CD14-positive monocyte (primary cell): Measurements from ENCODE around the gene TTBK1. TPM values are rescaled to one million over a fixed set of nuclear protein-coding genes. Genes with fewer than 3 reads are reported as not detected.

Experiments
- DNase-seq, 3 donors: peaks; one replicate each; pipeline ENCODE4 v3.0.0-alpha.2; 2011 to 2022
- H2AFZ ChIP-seq: 2 replicates; pipeline ENCODE4 v1.6.0; 2012; ENCODE audit warnings: mild to moderate bottlenecking, low read depth, low read length, inconsistent platforms; ENCODE audit not compliant: insufficient read depth, poor library complexity, severe bottlenecking
- H3K27ac ChIP-seq, 2 donors: 1 replicate in 1 of 2; 2 replicates in 1 of 2; pipeline ENCODE4 v1.5.1; 2012 to 2013; ENCODE audit warnings: low read length in 2 of 2, control low read depth in 1 of 2, inconsistent platforms in 1 of 2, low read depth in 1 of 2, mild to moderate bottlenecking in 1 of 2
- H3K27me3 ChIP-seq, 2 donors: one replicate each; pipeline versions ENCODE4 v1.6.0 to v1.6.1; 2011 to 2013; ENCODE audit warnings: low read length in 2 of 2; ENCODE audit not compliant: control insufficient read depth in 2 of 2, insufficient read depth in 2 of 2
- H3K36me3 ChIP-seq, 2 donors: replicated peaks in 1 of 2; 1 replicate in 1 of 2; 2 replicates in 1 of 2; pipeline versions ENCODE4 v1.5.1 to v1.6.1; 2012 to 2013; ENCODE audit warnings: low read length in 2 of 2, control low read depth in 1 of 2, inconsistent platforms in 1 of 2, mild to moderate bottlenecking in 1 of 2; ENCODE audit not compliant: insufficient read depth in 2 of 2, control insufficient read depth in 1 of 2
- H3K4me1 ChIP-seq, 2 donors: 1 replicate in 1 of 2; 2 replicates in 1 of 2; pipeline versions ENCODE4 v1.5.1 to v1.6.1; 2012 to 2013; ENCODE audit warnings: low read length in 2 of 2, control low read depth in 1 of 2, inconsistent platforms in 1 of 2, mild to moderate bottlenecking in 1 of 2, moderate library complexity in 1 of 2; ENCODE audit not compliant: insufficient read depth in 2 of 2, control insufficient read depth in 1 of 2
- H3K4me2 ChIP-seq: replicated peaks from 2 replicates; pipeline ENCODE3; 2012; ENCODE audit warnings: low read length, moderate library complexity, mild to moderate bottlenecking; ENCODE audit not compliant: poor library complexity, severe bottlenecking; ENCODE audit errors: extremely low read depth
- H3K4me3 ChIP-seq, 3 experiments: fragments of 200-600 bp in 1 of 3; sonication (generic) in 1 of 3; replicated peaks in 1 of 3; 1 replicate in 2 of 3; 2 replicates in 1 of 3; pipeline ENCODE4 v1.5.1; 2011 to 2013; ENCODE audit warnings: low read length in 3 of 3, mild to moderate bottlenecking in 3 of 3, control low read depth in 2 of 3, low read depth in 2 of 3, inconsistent platforms in 1 of 3, moderate library complexity in 1 of 3
- H3K79me2 ChIP-seq: 2 replicates; pipeline ENCODE4 v1.6.0; 2012; ENCODE audit warnings: mild to moderate bottlenecking, control low read depth, inconsistent platforms, low read length, moderate library complexity; ENCODE audit not compliant: insufficient read depth
- H3K9ac ChIP-seq: 2 replicates; pipeline ENCODE4 v1.6.0; 2017; ENCODE audit warnings: low read length, mild to moderate bottlenecking; ENCODE audit not compliant: insufficient read depth, poor library complexity, severe bottlenecking
- H3K9me3 ChIP-seq, 2 donors: replicated peaks in 1 of 2; 1 replicate in 1 of 2; 2 replicates in 1 of 2; pipeline versions ENCODE4 v1.5.1 to v1.6.1; 2012 to 2013; ENCODE audit warnings: low read length in 2 of 2, control low read depth in 1 of 2; ENCODE audit not compliant: control insufficient read depth in 1 of 2, insufficient read depth in 1 of 2
- H4K20me1 ChIP-seq: 2 replicates; pipeline ENCODE4 v1.6.0; 2012; ENCODE audit warnings: mild to moderate bottlenecking, low read length, control low read depth, moderate library complexity; ENCODE audit not compliant: insufficient read depth
- H3K27ac Mint-ChIP-seq, 7 donors: one replicate each; pipeline ENCODE4 v1.8.0; 2020; ENCODE audit warnings: mild to moderate bottlenecking in 7 of 7, mixed read lengths in 7 of 7, moderate library complexity in 6 of 7, inconsistent platforms in 2 of 7
- H3K27me3 Mint-ChIP-seq, 3 donors: one replicate each; pipeline ENCODE4 v1.8.0; 2021 to 2022; ENCODE audit warnings: low read depth in 3 of 3, mild to moderate bottlenecking in 3 of 3, mixed read lengths in 3 of 3, moderate library complexity in 3 of 3, inconsistent platforms in 1 of 3
- H3K36me3 Mint-ChIP-seq, 2 donors: one replicate each; pipeline ENCODE4 v1.8.0; 2020; ENCODE audit warnings: mixed read lengths in 2 of 2, inconsistent platforms in 1 of 2, mild to moderate bottlenecking in 1 of 2
- H3K4me1 Mint-ChIP-seq: one replicate; pipeline ENCODE4 v1.8.0; 2020; ENCODE audit warnings: mild to moderate bottlenecking, mixed read lengths
- H3K4me3 Mint-ChIP-seq, 2 donors: one replicate each; pipeline ENCODE4 v1.8.0; 2020; ENCODE audit warnings: mild to moderate bottlenecking in 2 of 2, mixed read lengths in 2 of 2, moderate library complexity in 1 of 2
- H3K9me3 Mint-ChIP-seq, 7 donors: one replicate each; pipeline ENCODE4 v1.8.0; 2020 to 2022; ENCODE audit warnings: mixed read lengths in 7 of 7, mild to moderate bottlenecking in 6 of 7, moderate library complexity in 6 of 7, inconsistent platforms in 2 of 7
- CTCF ChIP-seq: fragments of 200-600 bp; IDR thresholded peaks from one replicate; pipeline ENCODE4 v1.8.0; 2022; ENCODE audit warnings: antibody characterized with exemption, mild to moderate bottlenecking
- WGBS: methylation state at CpG from one replicate; pipeline ENCODE4 v1.1.5; 2013; ENCODE audit warnings: missing lambda C conversion rate; ENCODE audit not compliant: insufficient coverage; 5-methylcytosine and 5-hydroxymethylcytosine counted together
- intact Hi-C, 2 donors: fragments of 100-400 bp; cut with micrococcal nuclease; formaldehyde crosslinking; loops; one replicate each; pipeline versions ENCODE4 v1.15.0 to v1.15.1; 2023
- polyA plus RNA-seq, 3 donors: library from polyadenylated mRNA; depleted of rRNA in 1 of 3; unstranded in 2 of 3; stranded (reverse) in 1 of 3; fragments of 300-500 nt in 2 of 3; fragments of >200 nt in 1 of 3; fragmentation: Illumina TruSeq in 2 of 3; gene quantifications; 1 replicate in 2 of 3; 2 replicates in 1 of 3; pipeline ENCODE4 v1.2.3, GENCODE V29; 2012 to 2021

TTBK1 gene
- polyA plus RNA-seq, 3 donors = not detected

GRCh38 chr6:43246301-43247113, 3.2 kb downstream of the TTBK1 start:
- Histone ChIP-seq H3K4me2 (peak overlapping the region; percentile 92), H3K27ac (peak overlapping the region in 1 of 2 donors; percentile 52), H4K20me1 (no peaks in the 10 kb centered on the region), H3K9me3 (peaks cover 0 to 6% of the 10 kb centered on the region in 2 donors), H3K27me3 (peaks cover 48 to 80% of the 10 kb centered on the region in 2 donors), H3K36me3 (no peaks in the 10 kb centered on the region), H3K79me2 (no peaks in the 10 kb centered on the region), H3K4me3 (peak overlapping the region; percentile 43 to 90 (median 50)), H2AFZ (peak overlapping the region; percentile 92), H3K4me1 (peaks cover 13 to 21% of the 10 kb centered on the region in 2 donors), H3K9ac (peak overlapping the region; percentile 42)
- 30% methylated on average over 11 of the region's 27 CpGs for WGBS
- intact Hi-C loops = loop anchor here in 1 of 2 donors (10.0 kb wide), 1 partner anchor 72 kb away; the partner anchor contains the start of gene SRF
- DNase-seq = peak; percentile 33 to 55 (median 45)
- TF ChIP-seq CTCF = no peak
- Mint-ChIP-seq H3K9me3 (peaks cover 0 to 6% (median 0%) of the 10 kb centered on the region in 7 donors), H3K4me1 (peaks cover 26% of the 10 kb centered on the region), H3K27me3 (peaks cover 23 to 39% (median 37%) of the 10 kb centered on the region in 3 donors), H3K36me3 (no peaks in the 10 kb centered on the region), H3K4me3 (no peak overlapping the region), H3K27ac (peak overlapping the region in 6 of 7 donors; percentile 35 to 81 (median 48))

GRCh38 chr6:43247114-43247999, 4.1 kb downstream of the TTBK1 start:
- Histone ChIP-seq H3K27me3 (peaks cover 43 to 80% of the 10 kb centered on the region in 2 donors), H3K27ac (peak overlapping the region in 1 of 2 donors; percentile 52), H3K9ac (peak overlapping the region; percentile 42), H4K20me1 (no peaks in the 10 kb centered on the region), H3K9me3 (peaks cover 0 to 6% of the 10 kb centered on the region in 2 donors), H3K4me2 (peak overlapping the region; percentile 92), H3K36me3 (no peaks in the 10 kb centered on the region), H3K4me3 (peak overlapping the region; percentile 43 to 90 (median 50)), H3K79me2 (no peaks in the 10 kb centered on the region), H3K4me1 (peaks cover 13 to 21% of the 10 kb centered on the region in 2 donors), H2AFZ (peak overlapping the region; percentile 92)
- Mint-ChIP-seq H3K4me3 (no peak overlapping the region), H3K4me1 (peaks cover 26% of the 10 kb centered on the region), H3K27ac (peak overlapping the region in 6 of 7 donors; percentile 18 to 87 (median 58)), H3K27me3 (peaks cover 31 to 48% (median 45%) of the 10 kb centered on the region in 3 donors), H3K9me3 (peaks cover 0 to 6% (median 0%) of the 10 kb centered on the region in 7 donors), H3K36me3 (no peaks in the 10 kb centered on the region)
- no peak for TF ChIP-seq CTCF
- intact Hi-C loops = loop anchor here in 1 of 2 donors (10.0 kb wide), 1 partner anchor 73 kb away; the partner anchor contains the start of gene SRF
- WGBS = under 1% methylated on average over 34 of the region's 46 CpGs
- DNase-seq = peak; percentile 46 to 48 (median 46)
